ENCODE data around the gene FBLN2.

Gene FBLN2

DNA sequence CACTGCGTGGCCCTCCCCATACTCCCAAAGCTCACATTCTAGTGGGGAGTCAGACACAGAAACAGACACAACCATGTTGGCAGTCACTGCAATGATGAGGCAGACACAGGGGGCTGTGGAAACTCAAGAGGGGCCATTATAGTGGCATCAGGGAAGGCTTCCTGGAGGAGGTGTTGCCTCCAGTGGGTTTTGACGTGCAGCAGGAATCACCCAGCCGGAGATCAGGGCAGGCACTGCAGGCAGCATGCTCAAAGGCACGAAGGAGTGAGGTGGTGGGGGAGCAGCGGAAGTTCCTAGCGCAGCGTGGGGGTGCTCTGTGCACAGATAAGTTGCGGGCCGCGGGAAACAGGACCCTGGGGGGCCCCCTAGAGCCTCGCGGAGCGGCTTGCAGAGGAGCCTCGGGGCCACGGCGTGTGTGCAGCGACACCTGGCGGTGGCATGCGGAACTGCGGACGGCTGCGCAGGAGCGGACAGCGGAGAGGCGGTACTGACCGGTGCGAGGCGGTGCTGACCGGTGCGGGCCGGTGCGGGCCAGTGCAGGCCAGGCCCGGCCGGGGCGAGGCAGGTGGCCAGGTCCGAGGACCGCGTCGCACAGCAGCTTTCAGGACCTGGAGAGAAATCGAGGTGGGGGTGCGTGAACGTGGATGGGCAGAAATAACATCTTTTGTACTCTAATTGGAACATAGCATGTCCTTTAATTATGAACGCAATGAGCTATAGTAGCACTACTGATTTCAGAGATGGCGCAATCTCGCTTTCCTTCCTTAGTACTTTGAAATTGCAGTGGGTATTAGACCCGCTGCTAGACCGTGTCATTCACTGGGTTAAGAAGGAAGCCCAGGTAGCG lies 101.5 kb downstream of the FBLN2 start:
- Histone ChIP-seq H3K27me3 (ENCODE audit: insufficient read depth, low read depth) (no peaks in the 10 kb centered on the region; the same call in 1 of the 2 replicates), H4K20me1 (ENCODE audit: insufficient read depth) (no peaks in the 10 kb centered on the region), H3K4me1 (ENCODE audit: low read depth, poor library complexity, severe bottlenecking) (no peaks in the 10 kb centered on the region), H3K9ac (no peak overlapping the region), H3K36me3 (ENCODE audit: insufficient read depth) (no peaks in the 10 kb centered on the region), H3K4me2 (peak overlapping the region; percentile 48; the same call in 1 of the 2 replicates), H3K79me2 (ENCODE audit: insufficient read depth, low read depth) (no peaks in the 10 kb centered on the region), H3K27ac (no peak overlapping the region), H3K4me3 (IDR thresholded peaks at IDR 0.05; ENCODE audit: insufficient read depth, low read depth, low read length) (no peak overlapping the region), H2AFZ (ENCODE audit: low read depth) (0 out of 2 replicates have a peak overlapping the region, but pooled peaks have one; percentile 34)
- peak; percentile 90 for TF ChIP-seq CTCF (conservative IDR thresholded peaks at IDR 0.05; ENCODE audit: low read depth, low read length)

- no peak overlapping the region for H3K4me3 ChIP-seq (IDR thresholded peaks at IDR 0.05; ENCODE audit: insufficient read depth, low read depth, low read length)
- no peaks in the 10 kb centered on the region for H3K4me1 ChIP-seq (ENCODE audit: low read depth, poor library complexity, severe bottlenecking)
- no peaks in the 10 kb centered on the region for H3K79me2 ChIP-seq (ENCODE audit: insufficient read depth, low read depth)
- H4K20me1 ChIP-seq (ENCODE audit: insufficient read depth): no peaks in the 10 kb centered on the region
- TF ChIP-seq CTCF (conservative IDR thresholded peaks at IDR 0.05; ENCODE audit: low read depth, low read length): no peak
- H3K36me3 ChIP-seq (ENCODE audit: insufficient read depth): no peaks in the 10 kb centered on the region
- H3K27me3 ChIP-seq (ENCODE audit: insufficient read depth, low read depth): peaks cover 6% of the 10 kb centered on the region; the same call in 1 of the 2 replicates
- H2AFZ ChIP-seq (ENCODE audit: low read depth): no peak overlapping the region
- H3K4me2 ChIP-seq: no peak overlapping the region
- H3K27ac ChIP-seq: no peak overlapping the region
- no peak overlapping the region for H3K9ac ChIP-seq
Observed at GRCh38 chr3:13651057-13651400, 102.1 kb downstream of the FBLN2 start.

DNA sequence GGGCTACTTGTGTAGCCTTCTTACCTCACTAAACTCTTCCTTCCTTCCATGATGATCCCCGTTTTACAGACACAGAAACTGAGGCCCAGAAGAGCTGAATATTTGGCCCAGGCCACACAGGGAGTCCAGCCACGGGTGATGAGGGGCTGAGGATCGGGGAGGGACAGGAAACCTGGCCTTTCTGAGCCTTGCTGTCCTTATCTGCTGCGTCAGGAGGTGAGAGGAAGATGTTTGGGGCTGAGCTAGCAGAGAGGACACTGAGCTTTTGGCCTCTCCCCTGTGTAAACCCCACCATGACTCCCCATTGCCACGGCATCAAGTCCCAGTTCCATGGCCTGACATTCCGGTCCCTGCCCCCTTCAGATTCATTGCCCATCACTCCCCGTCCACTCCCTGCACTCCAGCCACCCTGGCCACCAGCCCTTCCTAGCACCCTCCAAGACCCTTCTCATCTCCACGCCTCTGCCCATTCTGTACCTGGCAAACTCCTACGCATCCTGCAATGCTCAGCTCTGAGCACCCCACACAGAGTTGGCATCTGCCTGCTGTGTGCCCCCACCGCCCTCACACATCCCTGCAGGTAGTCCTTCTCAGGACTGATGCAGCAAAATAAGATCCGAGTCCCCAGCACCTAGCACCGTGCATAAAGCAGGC lies 103.0 kb downstream of the FBLN2 start:
- Histone ChIP-seq H3K4me1 (ENCODE audit: low read depth, poor library complexity, severe bottlenecking) (no peaks in the 10 kb centered on the region), H3K36me3 (ENCODE audit: insufficient read depth) (no peaks in the 10 kb centered on the region), H3K27ac (no peak overlapping the region), H3K79me2 (ENCODE audit: insufficient read depth, low read depth) (no peaks in the 10 kb centered on the region), H3K4me2 (no peak overlapping the region), H2AFZ (ENCODE audit: low read depth) (no peak overlapping the region), H3K9ac (no peak overlapping the region), H3K27me3 (ENCODE audit: insufficient read depth, low read depth) (peaks cover 8% of the 10 kb centered on the region; the same call in 1 of the 2 replicates), H4K20me1 (ENCODE audit: insufficient read depth) (no peaks in the 10 kb centered on the region), H3K4me3 (IDR thresholded peaks at IDR 0.05; ENCODE audit: insufficient read depth, low read depth, low read length) (no peak overlapping the region)
- no peak for TF ChIP-seq CTCF (conservative IDR thresholded peaks at IDR 0.05; ENCODE audit: low read depth, low read length)

GRCh38 chr3:13652728-13653127 lies 103.8 kb downstream of the FBLN2 start:
- H3K36me3 ChIP-seq (ENCODE audit: insufficient read depth): no peaks in the 10 kb centered on the region
- no peak overlapping the region for H3K4me2 ChIP-seq
- H2AFZ ChIP-seq (ENCODE audit: low read depth): no peak overlapping the region
- H3K9ac ChIP-seq: no peak overlapping the region
- no peaks in the 10 kb centered on the region for H3K79me2 ChIP-seq (ENCODE audit: insufficient read depth, low read depth)
- no peak overlapping the region for H3K4me3 ChIP-seq (IDR thresholded peaks at IDR 0.05; ENCODE audit: insufficient read depth, low read depth, low read length)
- peaks cover 11% of the 10 kb centered on the region; the same call in 1 of the 2 replicates for H3K27me3 ChIP-seq (ENCODE audit: insufficient read depth, low read depth)
- no peak for TF ChIP-seq CTCF (conservative IDR thresholded peaks at IDR 0.05; ENCODE audit: low read depth, low read length)
- no peak overlapping the region for H3K27ac ChIP-seq
- H3K4me1 ChIP-seq (ENCODE audit: low read depth, poor library complexity, severe bottlenecking): no peaks in the 10 kb centered on the region
- no peaks in the 10 kb centered on the region for H4K20me1 ChIP-seq (ENCODE audit: insufficient read depth)
